ENCODE results near the gene SUSD5.
"Not testable (repeated sequence)": the region's sequence is repeated elsewhere in the genome, so short reads cannot be mapped to it uniquely, and the experiment has no call there.

SUSD5 gene

DNA sequence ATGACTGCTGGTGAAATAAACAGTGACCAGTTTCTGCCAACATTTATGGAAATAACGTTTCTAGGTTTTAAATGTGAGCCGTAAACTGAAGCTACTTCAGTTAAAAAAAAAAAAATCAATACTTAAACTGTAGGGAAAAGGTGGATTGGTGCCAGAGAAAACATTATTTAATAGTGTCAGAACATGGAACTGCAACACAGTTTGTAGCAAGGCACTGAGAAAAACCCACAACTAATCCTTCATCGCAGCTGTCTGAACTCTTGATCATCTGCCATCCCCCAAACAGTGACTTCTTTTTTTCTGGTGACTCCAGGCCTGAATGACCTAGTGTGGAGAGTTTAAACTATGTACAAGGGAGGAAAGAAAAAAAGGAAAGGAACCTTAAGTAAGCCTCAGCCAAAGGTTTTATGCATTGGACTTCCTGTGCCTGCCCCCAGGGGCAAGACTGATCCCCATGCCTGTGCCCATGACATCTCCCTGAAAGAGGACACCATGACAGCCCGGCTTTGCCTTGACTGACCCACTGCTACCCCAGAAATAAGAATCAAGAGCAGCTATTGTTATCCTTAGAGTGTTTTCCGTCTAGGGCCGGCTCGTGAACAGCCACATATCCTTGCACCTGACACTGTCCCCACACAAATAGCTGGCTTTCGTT is 71.7 kb downstream of the SUSD5 start:
- no peak for DNase-seq

DNA sequence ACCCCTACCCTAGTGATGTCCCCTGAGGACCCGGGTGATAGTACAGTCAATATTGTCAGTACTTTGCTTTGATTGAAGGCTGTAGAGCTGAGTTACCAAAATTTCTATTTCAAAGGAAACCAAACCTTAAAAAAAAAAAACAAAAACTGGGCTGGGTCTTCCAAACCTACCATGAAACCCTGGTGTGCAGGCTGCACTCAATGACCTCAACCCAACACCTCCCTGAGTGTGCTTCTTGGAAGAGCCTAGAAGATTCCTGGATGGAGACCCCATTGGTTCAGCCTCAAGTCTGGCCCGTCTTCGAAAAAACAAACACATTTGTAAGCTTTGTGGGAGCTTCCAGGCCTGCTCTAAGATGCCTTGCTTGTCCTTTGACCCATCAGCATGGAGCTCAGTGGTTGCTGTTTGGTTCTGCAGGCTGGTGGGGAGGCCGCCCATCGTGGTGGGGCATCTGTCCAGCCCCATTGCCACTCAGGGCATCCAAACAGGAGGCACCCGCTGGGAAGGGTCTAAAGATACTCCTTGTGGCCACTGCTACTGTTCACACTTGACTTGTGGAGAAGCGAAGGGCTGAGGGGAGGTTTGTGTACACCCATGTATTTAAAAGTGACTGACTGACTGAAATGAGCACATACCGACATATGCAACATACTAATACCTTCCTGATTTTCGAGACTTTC is 72.6 kb downstream of the SUSD5 start:
- no peak for DNase-seq

DNA sequence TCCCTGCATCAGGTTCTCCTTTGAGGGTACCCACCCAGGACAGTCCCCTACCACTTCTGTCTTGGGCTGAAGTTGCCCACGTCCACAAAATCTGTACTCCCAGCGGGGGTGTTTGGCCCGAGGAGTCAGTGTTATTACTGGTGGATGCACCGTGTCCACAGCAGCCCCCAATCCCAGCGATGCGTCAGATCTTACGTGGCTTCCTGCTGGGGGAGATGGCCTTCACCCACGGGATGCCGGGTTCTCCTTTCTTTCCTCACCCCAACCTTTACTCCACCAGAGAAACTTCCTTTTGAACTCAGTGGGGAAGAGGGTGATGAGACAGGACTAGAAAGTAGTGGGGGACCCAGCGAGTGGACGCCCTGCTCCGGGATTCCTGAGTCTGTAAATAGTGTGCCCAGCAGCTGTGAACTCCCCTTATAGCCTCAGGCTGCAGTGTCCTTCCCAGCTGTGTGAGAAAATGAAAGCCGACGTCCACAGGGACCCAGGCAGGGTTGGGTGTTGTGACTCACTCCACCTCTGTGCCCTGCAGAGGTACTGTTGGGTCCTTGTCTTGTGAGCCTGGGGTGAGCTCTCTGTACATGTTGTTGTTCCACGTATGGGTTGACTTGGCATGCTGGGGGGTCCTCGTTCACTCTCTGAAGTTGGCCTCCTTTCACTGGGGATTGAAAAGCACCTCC is 73.2 kb downstream of the SUSD5 start:
- no peak for DNase-seq

DNA sequence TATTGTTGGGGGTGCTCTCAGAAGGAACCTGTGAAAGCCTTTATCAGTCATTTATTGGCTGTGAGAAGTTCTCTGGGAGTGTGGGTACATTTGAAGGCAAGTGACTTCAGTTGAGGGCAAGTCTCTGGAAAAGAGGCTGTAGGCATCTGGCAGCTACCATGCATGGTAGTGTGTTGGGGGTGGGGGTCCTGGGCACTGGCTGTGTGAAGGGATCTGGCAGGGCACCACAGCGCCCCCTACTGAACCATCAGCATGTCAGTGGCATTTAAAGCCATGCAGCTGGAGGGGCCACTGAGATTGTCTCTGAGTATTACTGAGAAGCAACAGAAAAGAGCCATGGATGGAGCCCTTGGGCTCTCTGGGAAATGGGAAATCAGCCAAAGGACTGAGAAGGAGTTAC is 74.2 kb downstream of the SUSD5 start:
- peak; percentile 7 for DNase-seq

DNA sequence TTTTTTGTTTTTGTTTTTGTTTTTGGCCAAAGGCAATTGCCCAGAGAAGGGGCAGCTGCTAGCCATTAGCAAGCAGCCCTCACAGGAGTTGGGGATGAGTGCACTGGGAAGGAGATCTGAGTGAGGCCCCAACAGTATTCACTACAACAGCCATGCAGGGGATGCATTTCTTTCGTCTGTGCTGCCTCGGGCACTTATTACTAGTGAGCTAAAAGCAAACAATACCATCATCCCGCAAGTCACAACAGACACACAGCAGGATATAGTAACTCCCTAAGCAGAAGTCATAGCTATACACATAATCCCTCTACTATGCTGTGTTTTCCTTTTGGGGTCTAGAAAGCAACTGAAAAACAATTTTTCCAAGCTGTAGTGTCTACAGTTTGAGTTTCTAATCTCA is 77.6 kb downstream of the SUSD5 start:
- DNase-seq, result no peak

DNA sequence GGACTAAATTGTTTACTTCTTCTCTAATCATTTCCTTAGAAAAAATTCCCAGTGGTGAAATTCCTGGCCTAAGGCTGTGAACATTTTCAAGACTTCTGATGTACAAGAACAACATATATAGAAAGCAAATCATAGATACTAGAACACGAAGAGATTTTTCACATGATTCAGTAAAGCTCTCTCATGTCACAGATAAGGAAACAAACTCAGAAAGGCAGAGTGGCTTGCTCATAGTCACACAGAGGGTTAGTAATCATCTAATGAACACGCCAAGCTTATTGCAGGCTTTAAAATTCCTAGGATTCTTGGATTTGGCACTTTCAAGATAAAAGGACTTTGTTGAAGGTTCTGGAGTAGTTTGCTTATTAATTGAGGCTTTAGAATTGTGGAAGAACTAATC is 78.6 kb downstream of the SUSD5 start:
- no peak for DNase-seq

DNA sequence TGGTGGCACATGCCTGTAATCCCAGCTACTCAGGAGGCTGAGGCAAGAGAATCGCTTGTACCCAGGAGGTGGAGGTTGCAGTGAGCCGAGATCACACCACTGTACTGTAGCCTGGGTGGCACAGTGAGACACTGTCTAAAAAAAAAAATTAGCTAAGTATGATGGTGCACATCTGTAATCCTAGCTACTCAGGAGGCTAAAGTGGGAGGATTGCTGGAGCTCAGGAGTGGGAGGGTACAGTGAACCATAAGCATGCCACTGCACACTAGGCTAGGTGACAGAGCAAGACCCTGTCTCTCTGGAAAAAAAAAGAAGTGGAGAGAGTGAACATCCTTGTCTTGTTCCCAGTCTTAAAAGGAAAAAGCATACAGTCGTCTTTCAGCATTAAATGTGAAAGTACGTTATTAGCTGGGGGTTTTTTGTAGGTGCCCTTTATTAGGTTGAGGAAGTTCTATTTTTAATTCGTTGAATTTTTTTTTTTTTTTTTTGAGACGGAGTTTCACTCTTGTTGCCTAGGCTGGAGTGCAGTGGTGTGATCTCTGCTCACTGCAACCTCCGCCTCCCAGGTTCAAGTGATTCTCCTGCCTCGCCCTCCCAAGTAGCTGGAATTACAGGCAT is 79.5 kb downstream of the SUSD5 start:
- not testable (repeated sequence) for DNase-seq

DNA sequence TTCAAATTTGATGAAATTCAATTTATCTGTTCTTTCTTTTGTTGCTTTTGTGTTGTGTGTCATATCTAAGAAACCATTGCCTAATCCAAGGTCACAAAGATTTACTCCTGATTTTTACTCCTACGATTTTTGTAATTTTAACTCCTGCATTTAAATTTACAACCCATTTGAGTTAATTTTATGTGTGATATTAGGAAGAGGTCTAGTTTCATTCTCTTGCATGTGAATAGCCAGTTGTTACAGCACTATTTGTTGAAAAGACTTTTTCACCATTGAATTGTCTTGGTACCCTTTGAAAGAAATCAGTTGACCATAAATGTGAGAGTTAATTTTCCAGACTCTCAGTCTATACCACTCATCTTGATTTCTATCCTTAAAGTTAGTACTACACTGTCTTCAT is 80.9 kb downstream of the SUSD5 start:
- no peak for DNase-seq

DNA sequence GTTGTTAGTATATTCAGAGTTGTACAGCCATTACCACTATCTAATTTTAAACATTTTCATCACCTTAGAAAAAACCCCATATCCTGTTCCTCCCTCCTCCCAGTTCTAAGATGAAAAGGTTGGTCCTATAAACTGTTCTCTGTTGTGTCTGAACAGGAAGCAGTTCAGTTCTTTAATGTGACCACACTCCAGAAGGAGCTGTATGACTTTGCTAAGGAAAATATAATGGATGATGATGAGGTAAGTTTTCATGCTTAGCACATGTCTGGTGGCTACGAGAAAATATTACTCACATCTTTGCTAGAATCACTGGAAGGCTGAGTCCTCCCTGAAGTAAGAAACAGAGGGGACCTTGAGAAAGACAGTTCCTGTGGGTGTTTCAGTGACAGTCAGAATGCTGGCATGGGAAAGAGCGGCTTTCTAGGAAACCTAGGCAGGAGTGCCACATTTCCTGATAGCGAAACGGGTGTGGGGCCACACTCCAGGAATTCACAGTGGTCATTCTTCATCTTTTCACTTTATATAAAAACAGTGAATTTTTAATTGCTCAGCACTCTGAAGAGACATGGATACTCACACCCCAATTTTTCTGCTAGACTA is 84.5 kb downstream of the SUSD5 start:
- DNase-seq, result no peak

DNA sequence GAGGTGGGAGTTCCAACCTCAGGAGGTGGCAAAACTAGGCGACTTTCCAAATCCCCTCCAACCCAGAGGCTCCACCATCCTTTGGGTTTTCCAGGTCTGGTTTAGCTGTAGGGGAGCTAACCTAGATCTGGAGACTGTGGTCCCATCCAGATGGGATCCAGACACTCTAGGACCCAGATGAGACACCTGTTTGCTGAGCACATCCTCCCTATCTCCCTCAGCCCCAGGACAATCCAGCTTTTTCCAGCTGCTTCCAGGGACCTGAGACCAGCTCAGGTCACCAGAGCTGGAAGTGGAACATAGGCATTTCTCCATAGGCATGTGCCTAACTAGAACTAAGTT is 86.6 kb downstream of the SUSD5 start:
- DNase-seq, result no peak

DNA sequence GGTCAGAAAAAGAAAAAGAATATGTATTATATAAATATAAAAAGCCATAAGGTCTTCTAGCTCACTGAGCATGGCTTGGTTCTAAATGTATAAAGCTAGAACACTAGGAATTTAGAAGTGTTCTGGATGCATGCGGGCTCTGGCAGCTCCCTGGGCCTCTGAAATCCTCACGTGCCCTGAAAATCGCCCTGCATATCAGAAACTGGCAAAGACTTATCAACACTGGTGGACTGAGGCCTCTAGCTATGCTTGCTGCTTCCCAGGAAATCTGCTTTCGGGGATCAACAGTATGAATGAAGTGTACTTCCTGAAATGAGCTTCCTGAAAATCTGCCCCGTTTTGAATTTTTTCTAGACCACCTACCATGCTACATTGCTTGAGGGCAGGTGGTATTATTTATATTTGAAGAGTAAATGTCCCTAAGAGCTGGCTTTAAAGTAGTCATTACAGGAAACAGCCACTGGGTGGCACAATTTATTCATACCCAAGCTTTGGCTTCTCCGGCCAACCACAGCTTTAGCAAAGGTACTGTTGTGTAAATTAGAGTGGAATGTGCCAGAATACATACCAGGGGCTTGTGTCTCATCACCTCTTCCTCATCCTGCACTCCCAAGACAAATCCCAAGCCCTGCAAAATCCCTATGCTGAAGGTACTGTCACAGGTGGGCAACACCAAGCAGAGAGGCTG is 87.1 kb downstream of the SUSD5 start:
- DNase-seq, result peak; percentile 65

DNA sequence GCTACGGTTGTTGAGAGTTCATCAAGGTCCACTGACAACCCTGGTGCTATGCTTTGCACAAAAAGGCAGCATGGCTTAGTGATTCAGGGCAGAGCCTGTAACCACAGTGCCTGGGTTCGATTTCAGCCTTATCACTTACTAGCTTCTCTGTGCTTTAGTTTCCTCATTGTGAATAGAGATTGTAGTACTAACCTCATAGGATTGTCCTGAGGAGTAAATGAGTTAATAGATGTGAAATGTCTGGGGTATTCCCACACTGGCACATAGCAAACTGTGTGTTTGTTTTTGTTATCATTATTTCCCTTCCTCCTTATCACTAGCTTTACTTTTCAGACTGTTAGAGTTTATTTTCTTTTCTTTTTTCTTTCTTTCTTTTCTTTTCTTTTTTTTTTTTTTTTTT is 88.5 kb downstream of the SUSD5 start:
- no peak for DNase-seq

DNA sequence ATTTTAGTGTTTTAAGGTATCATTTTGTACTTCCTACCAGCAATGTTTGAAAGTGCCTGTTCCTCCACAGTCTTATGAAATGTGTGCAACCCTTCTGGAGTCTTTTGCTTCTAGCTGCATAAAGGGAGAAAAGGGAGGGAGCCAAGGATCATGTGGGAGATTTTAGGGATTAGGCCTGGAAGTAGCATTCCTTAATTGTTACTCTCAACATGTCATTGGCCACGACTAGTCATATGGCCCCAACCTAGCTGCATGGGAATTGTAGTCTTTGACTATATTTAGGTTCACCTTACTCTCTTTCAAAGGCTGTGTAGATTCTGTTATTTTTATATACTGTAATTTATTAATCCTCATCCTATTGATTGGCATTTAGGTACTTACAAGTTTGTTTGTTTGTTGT is 89.9 kb downstream of the SUSD5 start:
- no peak for DNase-seq

DNA sequence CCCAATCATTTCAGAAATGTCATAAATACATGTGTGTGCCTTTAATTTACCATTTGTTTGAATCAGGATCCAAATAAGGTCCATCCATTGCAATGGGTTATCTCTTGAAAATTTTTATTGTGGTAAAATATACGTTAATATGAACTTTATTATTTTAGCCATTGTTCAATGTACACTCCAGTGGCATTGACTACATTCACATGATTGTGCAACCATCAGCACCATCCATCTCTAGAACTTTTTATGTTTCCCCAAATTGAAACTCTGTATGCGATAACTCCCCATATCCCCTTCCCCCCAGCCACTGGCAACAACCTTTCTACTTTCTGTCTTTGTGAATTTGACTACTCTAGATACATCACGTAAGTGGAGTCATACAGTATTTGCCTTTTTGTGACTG is 92.8 kb downstream of the SUSD5 start:
- DNase-seq, result no peak

DNA sequence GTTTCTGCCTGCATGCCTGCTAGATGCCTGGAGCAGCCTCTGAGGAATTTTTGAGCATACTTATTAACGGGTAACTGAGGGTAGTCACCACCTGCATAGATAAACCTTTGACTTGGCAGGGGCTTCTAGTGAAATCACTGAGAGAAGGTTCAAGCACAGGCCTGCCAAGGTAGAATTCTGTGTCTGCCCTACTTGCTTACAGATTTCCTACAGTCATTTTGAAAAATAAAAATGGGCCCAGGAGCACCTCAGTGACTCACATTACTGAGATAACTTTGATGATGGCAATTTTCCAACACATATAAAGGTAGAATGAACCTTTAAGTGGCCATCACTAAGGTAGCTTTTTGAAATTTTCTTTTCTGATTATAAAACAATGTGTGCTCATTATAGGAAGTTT is 94.0 kb downstream of the SUSD5 start:
- DNase-seq, result no peak

DNA sequence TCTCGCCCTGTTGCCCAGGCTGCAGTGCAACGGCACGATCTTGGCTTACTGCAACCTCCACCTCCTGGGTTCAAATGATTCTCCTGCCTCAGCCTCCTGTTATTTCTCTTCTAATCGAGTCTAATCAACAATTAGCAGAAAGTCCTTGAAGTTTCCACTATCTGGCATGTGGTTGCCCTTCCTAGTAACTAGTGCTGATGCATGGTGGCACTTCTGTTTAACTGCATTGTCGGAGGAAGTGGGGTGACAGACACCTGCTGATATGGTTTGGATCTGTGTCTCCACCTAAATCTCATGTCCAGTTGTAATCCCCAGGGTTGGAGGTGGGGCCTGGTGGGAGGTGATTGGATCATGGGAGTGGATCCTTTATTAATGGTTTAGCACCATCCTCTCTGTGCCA is 95.6 kb downstream of the SUSD5 start:
- no peak for DNase-seq

DNA sequence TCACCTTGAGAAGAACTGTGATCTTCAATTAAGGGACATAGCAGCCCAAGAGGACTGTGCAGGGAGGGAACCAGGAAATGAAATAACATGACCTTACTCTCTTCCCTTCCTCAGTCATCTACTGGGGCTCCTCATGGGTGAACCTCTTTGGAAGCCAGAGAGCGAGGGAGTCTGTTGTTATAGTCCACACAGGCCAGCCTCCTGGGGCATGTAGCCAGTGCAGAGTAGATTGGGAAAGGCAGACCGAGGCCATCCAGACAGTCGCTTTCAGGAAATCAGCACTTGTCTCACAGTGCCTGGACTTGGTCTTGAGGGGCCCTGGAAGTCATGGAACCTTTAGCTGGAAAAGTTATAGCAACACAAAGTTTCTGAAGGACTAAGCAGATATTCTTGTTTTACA is 98.7 kb downstream of the SUSD5 start:
- no peak for DNase-seq

DNA sequence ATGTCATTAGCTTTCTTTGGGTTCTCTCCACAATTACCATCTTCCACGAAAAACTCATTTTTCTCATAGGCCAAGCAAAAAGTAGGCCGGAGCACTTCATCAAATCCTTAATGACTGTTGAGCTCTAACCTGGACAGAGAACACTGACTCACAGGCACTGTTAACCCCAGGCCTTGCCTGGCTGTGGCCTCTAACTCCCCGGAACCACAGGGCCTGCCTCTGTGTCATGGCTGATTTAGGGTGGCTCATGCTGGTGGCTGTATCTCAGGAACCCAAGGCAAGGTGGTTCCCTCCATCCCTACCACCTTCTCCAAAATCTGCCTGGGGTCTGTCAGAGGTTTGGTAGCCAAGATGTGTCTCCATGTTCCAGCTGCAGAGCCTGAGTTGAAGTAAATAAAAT is 101.1 kb downstream of the SUSD5 start:
- DNase-seq, result no peak

DNA sequence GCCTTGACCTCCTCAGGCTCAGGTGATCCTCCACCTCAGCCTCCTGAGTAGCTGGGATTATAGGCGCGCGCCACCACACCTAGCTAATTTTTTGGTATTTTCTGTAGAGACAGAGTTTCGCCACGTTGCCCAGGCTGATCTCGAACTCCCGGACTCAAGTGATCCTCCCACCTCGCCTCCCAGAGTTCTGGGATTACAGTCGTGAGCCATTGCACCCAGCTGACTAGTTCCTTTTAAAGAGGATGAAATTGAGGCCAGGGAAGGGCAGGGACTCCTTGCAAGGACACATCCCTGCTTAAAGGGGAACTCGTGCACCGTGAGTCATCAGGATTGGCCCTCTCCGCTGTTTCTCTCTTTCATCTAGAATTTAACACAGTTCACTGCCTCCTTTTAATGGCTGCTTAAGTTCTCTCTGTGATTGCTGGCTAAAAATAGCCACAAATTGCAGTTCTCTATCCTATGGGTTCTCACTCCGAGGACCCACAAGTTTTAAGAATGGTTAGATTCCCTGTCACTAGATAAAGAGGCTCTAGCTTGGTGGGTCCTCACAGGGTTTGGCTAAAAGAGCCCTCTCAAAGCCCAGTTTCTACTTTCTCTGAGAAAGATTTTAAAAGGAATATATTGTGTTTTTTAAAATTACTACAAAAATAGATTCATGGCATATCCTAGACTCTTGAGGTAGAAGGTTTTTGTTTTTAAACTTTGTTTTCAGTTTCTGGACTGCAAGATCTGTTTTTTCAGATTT is 103.4 kb downstream of the SUSD5 start:
- no peak for DNase-seq

DNA sequence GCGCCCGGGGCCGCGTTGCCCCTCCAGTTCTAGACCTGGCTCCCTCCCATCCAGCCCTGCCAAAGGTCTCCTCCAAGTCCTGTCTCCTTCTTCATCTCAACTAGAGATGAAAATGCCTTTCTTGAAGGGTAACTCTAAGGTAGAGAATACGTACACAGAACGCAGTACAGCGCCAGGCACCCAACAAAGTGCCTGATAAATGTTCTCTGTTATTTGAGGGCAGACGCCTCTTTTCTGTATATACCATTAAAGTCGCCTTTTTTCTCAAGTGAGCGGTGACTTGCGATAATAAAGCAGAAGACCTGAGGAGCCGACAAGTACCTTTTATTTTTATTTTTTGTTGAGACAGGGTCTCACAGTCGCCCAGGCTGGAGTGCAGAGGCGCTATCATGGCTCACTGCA is 104.0 kb downstream of the SUSD5 start:
- DNase-seq, result no peak

DNA sequence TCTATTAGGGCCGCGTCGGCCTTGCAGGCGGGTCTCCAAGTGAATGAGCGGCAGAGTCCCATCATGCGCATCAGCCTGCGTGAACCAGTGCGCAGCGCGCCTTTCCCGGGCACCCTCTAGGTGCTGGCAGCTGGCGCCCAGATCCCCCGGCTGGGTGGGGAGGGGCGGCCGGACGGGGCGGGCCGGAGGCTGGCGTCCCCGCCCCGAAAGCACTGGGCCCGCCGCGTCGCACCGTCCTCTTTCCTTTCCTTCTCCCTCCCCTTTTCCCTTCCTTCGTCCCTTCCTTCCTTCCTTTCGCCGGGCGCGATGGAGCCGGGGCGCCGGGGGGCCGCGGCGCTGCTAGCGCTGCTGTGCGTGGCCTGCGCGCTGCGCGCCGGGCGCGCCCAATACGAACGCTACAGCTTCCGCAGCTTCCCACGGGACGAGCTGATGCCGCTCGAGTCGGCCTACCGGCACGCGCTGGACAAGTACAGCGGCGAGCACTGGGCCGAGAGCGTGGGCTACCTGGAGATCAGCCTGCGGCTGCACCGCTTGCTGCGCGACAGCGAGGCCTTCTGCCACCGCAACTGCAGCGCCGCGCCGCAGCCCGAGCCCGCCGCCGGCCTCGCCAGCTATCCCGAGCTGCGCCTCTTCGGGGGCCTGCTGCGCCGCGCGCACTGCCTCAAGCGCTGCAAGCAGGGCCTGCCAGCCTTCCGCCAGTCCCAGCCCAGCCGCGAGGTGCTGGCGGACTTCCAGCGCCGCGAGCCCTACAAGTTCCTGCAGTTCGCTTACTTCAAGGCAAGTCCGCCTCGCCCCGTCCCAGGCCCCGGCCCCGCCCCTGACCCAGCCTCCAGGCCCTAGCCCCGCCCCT is 104.6 kb downstream of the SUSD5 start, which contains the start of gene CRTAP:
TSS of gene CRTAP (plus strand) at position 243 of the 850 bp plus-strand sequence. CDS start at position 307, 64 bp downstream.
- peak; percentile 77 for DNase-seq
